Activated T-helper 1 cell treated with anti-CD3 and anti-CD28 coated beads, Interleukin-12 subunit alpha, Interleukin-12 subunit beta, Interleukin-2, Interleukin-4 antibody, amounts not matched to agents 30 ng/mL and 10 ng/mL and 1 ng/mL, durations not matched to agents 14 hours and 24 hours and 36 hours (primary cell): Measurements from ENCODE around the gene TAF4. TPM values are rescaled to one million over a fixed set of nuclear protein-coding genes. Genes with fewer than 3 reads are reported as not detected.
"Not testable (repeated sequence)": the region's sequence is repeated elsewhere in the genome, so short reads cannot be mapped to it uniquely, and the experiment has no call there.

Experiments used
- DNase-seq: peaks from one replicate; pipeline ENCODE4 v3.0.0; 2021; ENCODE audit warnings: low spot score
- H3K27ac Mint-ChIP-seq: one replicate; pipeline ENCODE4 v1.8.0; 2021; ENCODE audit warnings: mild to moderate bottlenecking, mixed read lengths
- H3K27me3 Mint-ChIP-seq: one replicate; pipeline ENCODE4 v1.8.0; 2022; ENCODE audit warnings: mild to moderate bottlenecking, moderate library complexity, mixed read lengths; ENCODE audit not compliant: insufficient read depth
- H3K36me3 Mint-ChIP-seq: one replicate; pipeline ENCODE4 v1.8.0; 2021; ENCODE audit warnings: low read depth, mixed read lengths
- H3K4me1 Mint-ChIP-seq: one replicate; pipeline ENCODE4 v1.8.0; 2021; ENCODE audit warnings: low read depth, mixed read lengths
- H3K4me3 Mint-ChIP-seq: one replicate; pipeline ENCODE4 v1.8.0; 2021; ENCODE audit warnings: mild to moderate bottlenecking, moderate library complexity, mixed read lengths
- H3K9me3 Mint-ChIP-seq: one replicate; pipeline ENCODE4 v1.8.0; 2021; ENCODE audit warnings: mixed read lengths
- intact Hi-C: fragments of 100-400 bp; cut with micrococcal nuclease; formaldehyde crosslinking; loops from one replicate; pipeline ENCODE4 v1.15.1; 2024
- total RNA-seq: library from RNA; stranded (reverse); gene quantifications from 2 replicates; pipeline ENCODE4 v1.2.3, GENCODE V29; 2022

TAF4 gene
- total RNA-seq, 1 donor from 2014 or later, result 28.3 TPM

DNA sequence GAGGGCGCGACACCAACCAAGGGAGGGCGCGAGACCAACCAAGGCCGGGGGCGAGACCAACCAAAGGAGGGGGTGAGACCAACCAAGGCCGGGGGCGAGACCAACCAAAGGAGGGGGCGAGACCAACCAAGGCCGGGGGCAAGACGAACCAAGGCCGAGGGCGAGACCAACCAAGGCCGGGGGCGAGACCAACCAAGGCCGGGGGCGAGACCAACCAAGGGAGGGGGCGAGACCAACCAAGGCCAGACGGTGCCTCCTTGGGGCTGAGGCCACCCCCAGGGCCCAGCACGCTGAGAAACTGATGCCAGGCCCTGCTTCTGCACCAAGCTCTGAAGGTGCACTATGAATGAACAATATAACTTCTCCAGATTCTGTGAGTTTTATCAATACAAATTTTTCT, 87.2 kb downstream of the TAF4 start:
- intact Hi-C loops, result no loop called here
- H3K36me3 Mint-ChIP-seq, result peaks cover 24% of the 10 kb centered on the region

DNA sequence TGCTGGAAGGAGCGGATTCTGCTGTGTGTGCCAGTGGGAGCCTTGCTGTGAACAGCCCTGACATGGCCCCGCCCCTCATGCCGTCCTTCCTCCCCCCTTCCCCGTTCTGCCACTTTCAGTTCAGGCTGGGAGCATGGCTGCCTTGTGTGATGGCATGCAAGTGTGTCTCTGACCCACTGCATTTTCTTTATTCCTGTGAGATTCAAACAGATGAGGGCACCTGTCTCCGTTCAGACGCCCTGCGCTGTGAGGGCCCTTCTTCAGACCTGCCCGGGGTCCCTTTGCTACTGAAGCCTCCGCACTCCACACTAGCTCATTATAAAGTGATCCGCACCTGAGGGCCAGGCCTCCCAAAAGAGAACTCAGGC, 88.3 kb downstream of the TAF4 start:
- no peak overlapping the region for H3K27ac Mint-ChIP-seq
- peaks cover 5% of the 10 kb centered on the region for H3K9me3 Mint-ChIP-seq
- H3K4me1 Mint-ChIP-seq, result peaks cover 5% of the 10 kb centered on the region
- intact Hi-C loops, result no loop called here
- no peak overlapping the region for H3K4me3 Mint-ChIP-seq
- H3K36me3 Mint-ChIP-seq, result peaks cover 32% of the 10 kb centered on the region
- DNase-seq, result no peak
- H3K27me3 Mint-ChIP-seq, result no peaks in the 10 kb centered on the region

More for the DNA sequence above, 87.2 kb downstream of the TAF4 start:
- Mint-ChIP-seq H3K4me1 (peaks cover 5% of the 10 kb centered on the region), H3K27me3 (no peaks in the 10 kb centered on the region), H3K27ac (no peak overlapping the region), H3K4me3 (no peak overlapping the region), H3K9me3 (peaks cover 6% of the 10 kb centered on the region)
- DNase-seq, result no peak

DNA sequence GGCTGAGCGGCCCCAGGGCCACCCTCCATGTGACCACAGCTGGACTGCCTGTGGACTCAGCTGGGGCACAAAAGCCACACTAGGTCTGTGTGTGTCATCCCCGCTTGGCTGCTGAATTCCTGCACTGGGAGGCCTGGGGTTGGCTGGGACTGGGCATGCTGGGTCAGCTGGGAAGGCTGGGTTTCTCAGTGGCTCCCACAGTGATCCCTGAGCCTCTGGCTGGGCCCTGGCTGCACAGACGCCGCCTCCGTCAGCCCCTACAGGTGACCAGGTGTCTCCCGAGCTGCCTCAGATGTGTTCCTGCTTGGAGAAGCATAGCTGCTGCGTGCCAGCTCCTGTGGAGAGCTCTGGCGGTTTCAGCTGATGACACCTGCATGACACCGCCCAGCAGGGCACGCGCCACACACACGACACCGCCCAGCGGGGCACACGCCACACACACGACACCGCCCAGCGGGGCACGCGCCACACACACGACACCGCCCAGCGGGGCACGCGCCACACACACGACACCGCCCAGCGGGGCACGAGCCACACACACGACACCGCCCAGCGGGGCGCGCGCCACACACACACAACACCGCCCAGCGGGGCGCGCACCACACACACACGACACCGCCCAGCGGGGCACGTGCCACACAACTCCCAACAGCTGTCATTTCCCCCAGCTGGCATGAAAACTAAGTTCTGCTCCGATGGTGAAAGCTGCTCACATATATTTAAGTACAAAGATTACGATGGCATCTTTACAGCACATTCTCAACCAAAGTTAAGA, 88.8 kb downstream of the TAF4 start:
- H3K4me1 Mint-ChIP-seq, result no peaks in the 10 kb centered on the region
- no peak overlapping the region for H3K27ac Mint-ChIP-seq
- no peaks in the 10 kb centered on the region for H3K27me3 Mint-ChIP-seq
- peaks cover 32% of the 10 kb centered on the region for H3K36me3 Mint-ChIP-seq
- intact Hi-C loops, result no loop called here
- no peak for DNase-seq
- H3K4me3 Mint-ChIP-seq, result no peak overlapping the region
- H3K9me3 Mint-ChIP-seq, result no peaks in the 10 kb centered on the region

DNA sequence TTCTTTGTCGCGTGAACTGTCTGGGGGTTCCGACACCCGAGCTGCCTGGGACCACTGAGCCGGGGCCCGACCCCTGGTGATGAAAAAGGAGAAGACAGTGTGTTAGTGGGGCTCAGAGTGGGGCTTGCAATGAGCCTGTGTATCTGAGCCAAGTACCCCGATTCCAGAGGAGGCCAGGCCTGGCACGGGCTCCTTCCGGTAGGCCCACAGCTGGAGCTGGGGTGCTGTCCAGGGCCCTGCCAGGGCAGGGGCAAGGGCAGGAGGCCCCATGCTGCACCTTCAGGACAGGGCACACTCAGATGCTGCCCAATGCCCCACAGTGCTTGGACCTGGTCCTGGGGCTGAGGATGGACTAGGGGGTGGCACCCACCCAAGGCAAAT, 89.4 kb downstream of the TAF4 start:
- H3K27me3 Mint-ChIP-seq, result no peaks in the 10 kb centered on the region
- H3K4me3 Mint-ChIP-seq, result no peak overlapping the region
- intact Hi-C loops, result no loop called here
- H3K9me3 Mint-ChIP-seq, result no peaks in the 10 kb centered on the region
- no peak for DNase-seq
- H3K4me1 Mint-ChIP-seq, result no peaks in the 10 kb centered on the region
- no peak overlapping the region for H3K27ac Mint-ChIP-seq
- H3K36me3 Mint-ChIP-seq, result peaks cover 28% of the 10 kb centered on the region

DNA sequence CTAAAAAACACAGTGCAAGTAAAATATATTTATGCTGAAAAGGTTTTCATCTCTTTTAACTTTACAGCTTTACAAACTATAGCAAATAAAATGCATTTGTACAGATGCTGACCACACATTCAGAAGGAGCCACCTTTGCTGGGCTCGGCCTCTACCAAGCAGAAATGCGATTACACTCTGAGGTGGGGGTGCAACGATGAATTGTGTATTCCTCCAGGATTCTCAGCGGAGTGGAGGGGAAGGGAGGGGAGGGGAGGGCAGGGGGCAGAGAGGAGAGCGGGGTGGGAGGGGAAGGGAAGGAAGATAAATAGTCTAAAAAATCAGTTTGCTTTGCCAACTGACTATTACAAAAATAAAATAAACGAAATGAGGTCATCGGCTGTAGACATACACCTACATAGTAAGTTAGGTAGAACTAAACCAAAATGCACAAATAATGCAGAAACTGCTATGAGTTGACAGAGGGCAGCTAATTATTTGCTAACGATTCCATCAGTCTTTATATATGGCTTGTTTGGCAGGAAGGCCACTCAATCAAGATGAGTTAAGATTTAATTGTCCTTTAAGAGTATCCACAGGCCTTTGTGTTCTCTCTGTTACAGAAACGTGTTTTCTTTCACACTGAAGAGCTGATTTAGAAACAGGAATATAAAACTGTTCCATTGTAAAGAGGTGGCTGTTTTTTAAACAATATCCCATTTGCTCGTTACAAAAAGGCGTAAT, 90.1 kb downstream of the TAF4 start:
- Mint-ChIP-seq H3K27ac (no peak overlapping the region), H3K4me1 (no peaks in the 10 kb centered on the region), H3K36me3 (peaks cover 27% of the 10 kb centered on the region), H3K9me3 (no peaks in the 10 kb centered on the region), H3K4me3 (no peak overlapping the region), H3K27me3 (no peaks in the 10 kb centered on the region)
- intact Hi-C loops, result no loop called here
- DNase-seq, result no peak

DNA sequence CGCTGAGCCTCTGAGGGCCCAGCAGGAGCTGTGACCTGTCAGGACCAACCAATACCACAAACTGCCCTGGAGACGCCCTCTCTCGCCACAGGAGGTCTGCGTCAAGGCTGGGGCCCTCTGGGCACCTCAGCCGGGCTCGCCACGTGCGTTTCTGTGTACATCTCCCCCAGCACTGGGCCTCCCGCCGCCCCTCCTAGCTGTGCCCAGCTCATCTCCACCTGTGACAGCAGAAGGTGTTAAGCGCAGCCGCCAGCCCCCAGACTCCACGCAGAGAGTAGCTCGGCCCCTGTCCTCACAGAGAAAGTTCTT, 91.4 kb downstream of the TAF4 start:
- intact Hi-C loops, result no loop called here
- no peak overlapping the region for H3K27ac Mint-ChIP-seq

DNA sequence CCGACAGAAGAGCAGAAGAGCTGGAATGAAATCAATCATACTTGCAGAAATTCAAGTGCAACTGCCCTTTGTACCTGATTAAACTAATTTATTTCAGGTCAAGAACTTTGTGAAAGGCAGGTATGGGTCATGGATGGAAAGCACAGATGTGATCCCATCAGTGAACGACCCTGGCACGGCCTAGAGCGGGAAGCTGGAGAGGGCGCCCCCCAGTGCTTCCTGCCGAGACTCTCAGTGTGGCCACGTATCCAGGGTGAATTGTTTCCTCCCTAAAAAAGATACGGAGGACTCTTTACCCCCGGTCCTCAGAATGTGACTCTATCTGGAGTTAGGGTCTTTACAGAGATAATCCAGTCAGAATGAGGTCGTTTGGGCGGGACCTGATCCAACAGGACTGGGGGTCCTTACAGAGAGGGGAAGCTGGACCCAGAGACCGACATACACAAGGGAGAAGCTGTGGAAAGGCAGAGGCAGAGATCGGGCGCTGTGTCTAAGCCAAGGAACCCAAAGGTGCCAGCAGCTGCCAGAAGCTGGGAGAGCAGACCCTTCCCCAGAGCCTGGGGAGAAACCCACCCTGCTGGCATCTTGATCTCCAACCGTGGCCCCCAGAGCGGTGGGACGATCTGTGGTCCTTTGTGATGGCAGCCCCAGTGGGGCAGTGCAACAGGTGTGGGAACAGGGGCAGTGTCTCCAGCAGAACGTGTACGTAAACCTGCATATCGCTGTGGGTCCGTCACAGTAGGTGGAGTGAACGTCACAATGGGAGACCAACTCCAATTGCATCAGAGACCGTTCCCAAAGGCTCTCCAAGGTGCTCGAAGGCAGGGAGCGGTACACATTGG, 91.9 kb downstream of the TAF4 start:
- Mint-ChIP-seq H3K9me3 (no peaks in the 10 kb centered on the region), H3K27ac (no peak overlapping the region), H3K36me3 (peaks cover 24% of the 10 kb centered on the region), H3K4me3 (no peak overlapping the region), H3K27me3 (no peaks in the 10 kb centered on the region), H3K4me1 (no peaks in the 10 kb centered on the region)
- intact Hi-C loops, result no loop called here
- no peak for DNase-seq

More for the DNA sequence above, 91.4 kb downstream of the TAF4 start:
- Mint-ChIP-seq H3K9me3 (no peaks in the 10 kb centered on the region), H3K36me3 (peaks cover 27% of the 10 kb centered on the region), H3K4me1 (no peaks in the 10 kb centered on the region), H3K4me3 (no peak overlapping the region), H3K27me3 (no peaks in the 10 kb centered on the region)
- no peak for DNase-seq

DNA sequence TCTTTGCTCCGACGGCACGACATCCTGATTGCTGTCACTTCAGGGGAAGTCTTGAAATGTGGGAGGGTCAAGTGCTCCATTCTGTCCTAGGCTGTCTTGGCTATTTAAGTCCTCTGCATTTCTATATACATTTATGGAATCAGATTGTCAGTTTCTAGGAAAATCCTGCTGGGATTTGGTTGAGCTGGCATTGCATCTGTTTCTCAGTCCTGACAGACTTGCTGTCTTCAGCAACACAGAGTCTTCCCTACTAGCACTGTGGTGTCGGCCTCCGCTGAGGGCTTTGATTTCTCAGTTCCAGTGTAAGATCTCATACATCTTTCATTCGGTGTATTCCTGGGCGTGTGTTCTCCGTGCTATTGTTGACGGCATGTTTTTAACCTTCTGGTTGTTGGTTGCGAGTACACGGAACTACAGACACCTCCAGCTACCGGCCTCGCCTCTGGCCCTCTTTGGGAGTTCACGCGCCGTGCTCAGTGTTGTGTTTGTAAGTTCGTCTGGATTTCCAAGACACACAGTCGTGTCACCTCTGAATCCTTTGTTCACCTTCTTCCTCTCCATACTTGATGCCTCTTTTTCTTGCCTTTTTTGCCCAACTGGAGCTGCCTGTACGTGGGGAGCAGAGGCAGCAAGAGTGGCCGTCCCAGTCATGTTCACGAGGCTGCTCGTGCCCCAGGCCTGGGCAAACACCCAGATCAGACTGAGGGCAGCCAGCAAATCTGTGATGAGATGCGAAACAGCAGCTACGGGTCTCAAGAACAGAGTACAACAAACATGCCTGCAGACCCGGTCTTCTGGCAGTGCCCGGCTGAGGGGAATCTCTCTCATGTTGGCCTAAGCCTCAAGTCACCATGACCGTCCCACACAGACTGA, 92.8 kb downstream of the TAF4 start:
- intact Hi-C loops, result no loop called here
- no peak overlapping the region for H3K27ac Mint-ChIP-seq
- H3K27me3 Mint-ChIP-seq, result no peaks in the 10 kb centered on the region
- no peaks in the 10 kb centered on the region for H3K4me1 Mint-ChIP-seq
- H3K36me3 Mint-ChIP-seq, result peaks cover 24% of the 10 kb centered on the region
- no peak overlapping the region for H3K4me3 Mint-ChIP-seq
- no peak for DNase-seq
- no peaks in the 10 kb centered on the region for H3K9me3 Mint-ChIP-seq

DNA sequence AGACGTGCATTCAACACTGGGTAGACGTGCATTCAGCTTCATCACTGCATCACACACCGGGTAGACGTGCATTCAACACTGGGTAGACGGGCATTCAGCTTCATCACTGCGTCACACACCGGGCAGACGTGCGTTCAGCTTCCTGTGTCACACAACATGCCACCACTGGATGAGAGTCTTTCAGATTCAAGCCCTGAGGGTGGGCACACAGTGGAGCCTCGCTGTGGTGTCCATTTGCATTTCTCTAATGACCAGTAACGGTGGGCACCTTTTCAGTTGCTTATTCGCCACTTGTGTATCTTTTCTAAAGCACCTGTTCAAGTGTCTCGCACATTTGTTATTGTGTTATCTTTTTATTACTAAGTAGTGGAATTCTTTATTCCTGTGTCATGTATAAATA, 94.1 kb downstream of the TAF4 start:
- H3K27me3 Mint-ChIP-seq, intact Hi-C loops, H3K9me3 Mint-ChIP-seq, H3K4me1 Mint-ChIP-seq, DNase-seq, H3K4me3 Mint-ChIP-seq, H3K27ac Mint-ChIP-seq: not testable (repeated sequence)
- peaks cover 18% of the 10 kb centered on the region for H3K36me3 Mint-ChIP-seq

DNA sequence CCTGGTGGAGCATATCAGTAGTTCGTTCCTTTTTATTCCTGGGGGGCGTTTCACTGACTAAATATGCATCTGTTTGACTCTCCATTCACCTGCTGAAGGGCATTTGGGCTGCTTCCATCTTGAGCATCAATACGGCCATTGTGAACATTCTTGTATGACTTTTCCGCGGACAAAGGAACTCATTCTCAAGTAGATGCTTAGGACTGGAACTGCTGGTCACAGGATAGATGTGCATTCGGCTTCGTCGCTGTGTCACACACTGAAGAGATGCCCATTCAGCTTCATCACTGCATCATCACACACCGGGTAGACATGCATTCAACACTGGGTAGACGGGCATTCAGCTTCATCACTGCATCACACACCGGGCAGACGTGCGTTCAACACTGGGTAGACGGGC, 95.3 kb downstream of the TAF4 start:
- H3K4me1 Mint-ChIP-seq, result no peaks in the 10 kb centered on the region
- no peak overlapping the region for H3K27ac Mint-ChIP-seq
- H3K36me3 Mint-ChIP-seq, result peaks cover 15% of the 10 kb centered on the region
- no peaks in the 10 kb centered on the region for H3K9me3 Mint-ChIP-seq
- intact Hi-C loops, result no loop called here
- H3K27me3 Mint-ChIP-seq, result peaks cover 5% of the 10 kb centered on the region
- no peak overlapping the region for H3K4me3 Mint-ChIP-seq
- no peak for DNase-seq

DNA sequence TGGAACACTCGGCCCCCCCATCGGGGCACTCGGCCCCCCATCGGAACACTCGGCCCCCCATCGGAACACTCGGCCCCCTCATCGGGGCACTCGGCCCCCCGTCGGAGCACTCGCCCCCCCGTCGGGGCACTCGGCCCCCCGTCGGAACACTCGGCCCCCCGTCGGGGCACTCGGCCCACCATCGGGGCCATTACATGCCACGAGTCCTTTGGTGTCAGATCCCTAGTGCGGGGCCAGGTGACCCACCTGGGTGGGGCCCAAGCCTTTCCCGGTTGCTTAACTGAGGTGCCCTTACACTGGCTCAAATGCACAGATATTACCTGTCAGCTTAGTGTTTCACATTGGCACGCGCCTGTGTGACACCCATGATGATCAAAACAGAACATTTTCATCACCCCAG, 95.9 kb downstream of the TAF4 start:
- H3K4me3 Mint-ChIP-seq, result no peak overlapping the region
- intact Hi-C loops, result no loop called here
- H3K9me3 Mint-ChIP-seq, result no peaks in the 10 kb centered on the region
- H3K27me3 Mint-ChIP-seq, result peaks cover 5% of the 10 kb centered on the region
- DNase-seq, result no peak
- H3K27ac Mint-ChIP-seq, result no peak overlapping the region
- peaks cover 15% of the 10 kb centered on the region for H3K36me3 Mint-ChIP-seq
- H3K4me1 Mint-ChIP-seq, result no peaks in the 10 kb centered on the region

DNA sequence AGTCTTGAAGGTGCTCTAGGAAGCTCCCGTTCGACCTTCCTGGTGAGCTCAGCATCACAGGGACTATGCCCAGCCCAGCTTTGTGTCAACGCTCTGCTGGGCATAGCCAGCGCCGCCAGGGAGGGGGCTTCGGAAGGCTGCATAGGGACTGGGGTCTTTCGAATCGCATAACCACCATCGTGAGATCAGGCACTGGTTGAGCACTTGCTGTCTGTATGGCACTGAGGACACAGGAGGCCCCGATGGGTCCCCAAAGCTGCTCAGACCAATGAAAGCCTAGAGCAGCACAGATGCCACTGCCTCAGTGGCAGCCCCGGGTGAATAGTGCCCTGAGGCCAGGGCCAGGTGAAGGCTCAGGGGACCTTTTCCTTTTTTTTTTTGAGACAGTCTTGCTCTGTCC, 96.7 kb downstream of the TAF4 start:
- peaks cover 15% of the 10 kb centered on the region for H3K36me3 Mint-ChIP-seq
- no peak overlapping the region for H3K27ac Mint-ChIP-seq
- no peaks in the 10 kb centered on the region for H3K9me3 Mint-ChIP-seq
- intact Hi-C loops, result no loop called here
- no peak for DNase-seq
- H3K4me1 Mint-ChIP-seq, result no peaks in the 10 kb centered on the region
- H3K27me3 Mint-ChIP-seq, result peaks cover 12% of the 10 kb centered on the region
- no peak overlapping the region for H3K4me3 Mint-ChIP-seq
